HFFc6 (cell line): ENCODE data around the gene AGMO. TPM values are rescaled to one million over a fixed set of nuclear protein-coding genes. Genes with fewer than 3 reads are reported as not detected.

Experiments used
- DNase-seq: peaks from one replicate; pipeline ENCODE4 v3.0.0-alpha.2; 2018
- H3K27ac Mint-ChIP-seq: 2 replicates; pipeline ENCODE4 v1.8.0; 2020; ENCODE audit warnings: mild to moderate bottlenecking, mixed read lengths
- H3K27me3 Mint-ChIP-seq: 2 replicates; pipeline ENCODE4 v1.8.0; 2021; ENCODE audit warnings: mild to moderate bottlenecking, moderate library complexity, mixed read lengths; ENCODE audit not compliant: insufficient read depth
- H3K36me3 Mint-ChIP-seq: 2 replicates; pipeline ENCODE4 v1.8.0; 2021; ENCODE audit warnings: low read depth, mixed read lengths
- H3K4me1 Mint-ChIP-seq: 2 replicates; pipeline ENCODE4 v1.8.0; 2020; ENCODE audit warnings: low read depth, mixed read lengths
- H3K4me3 Mint-ChIP-seq: 2 replicates; pipeline ENCODE4 v1.8.0; 2020; ENCODE audit warnings: mild to moderate bottlenecking, moderate library complexity, mixed read lengths
- H3K9me3 Mint-ChIP-seq: 2 replicates; pipeline ENCODE4 v1.8.0; 2020; ENCODE audit warnings: mild to moderate bottlenecking, mixed read lengths
- total RNA-seq, 6 experiments: library from RNA; stranded (reverse); fragmentation: NEBNext Ultra II Directional; extraction: Animal tissue kit (Norgen Biotek cat#: 25700); gene quantifications; 2 replicates in 1 of 6; 3 replicates in 5 of 6; pipeline ENCODE4 v1.2.3, GENCODE V29; 2021
- TF ChIP-seq, protein P1 (sequence below): fragments of 200-600 bp; sonication (generic); IDR thresholded peaks from 2 replicates; pipeline ENCODE4 v1.5.0; 2021; ENCODE audit warnings: antibody characterized with exemption, mild to moderate bottlenecking

The AGMO gene
- total RNA-seq, 6 experiments from 2014 or later = 0.07 to 0.09 TPM; not detected in 4

DNA sequence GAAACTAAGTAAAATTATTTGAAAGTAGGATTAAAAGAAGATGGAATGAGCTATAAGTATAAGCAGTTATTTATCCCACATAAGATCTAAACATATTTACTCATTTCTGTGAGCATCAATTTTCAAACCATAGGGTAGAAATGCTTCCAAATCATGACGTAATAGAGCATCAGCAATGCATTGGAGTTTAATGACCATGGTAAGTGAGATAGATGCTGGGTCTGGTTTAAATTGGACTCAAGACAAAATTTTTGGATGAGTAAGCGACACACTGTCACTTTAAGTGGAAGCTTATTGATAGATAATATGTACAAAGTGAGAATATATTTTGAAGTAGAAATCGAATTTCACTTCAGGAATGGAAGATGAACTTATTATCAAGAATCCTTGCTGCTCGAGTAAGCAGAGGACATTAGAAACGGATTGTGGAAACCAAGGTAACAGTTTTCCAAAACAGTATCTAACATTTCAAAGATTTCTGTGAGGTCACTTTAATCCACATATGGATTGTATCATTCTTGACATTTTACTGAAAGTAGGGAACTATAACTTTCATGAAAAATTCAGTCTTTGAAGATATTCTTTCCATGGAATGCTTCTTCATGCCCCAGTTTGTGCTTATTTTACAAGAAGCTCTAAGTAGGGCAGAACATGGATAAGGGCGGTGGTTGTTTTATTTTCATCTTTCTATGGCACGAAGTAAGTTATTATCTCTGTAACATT, 85.8 kb downstream of the AGMO start:
- H3K4me3 Mint-ChIP-seq = no peak overlapping the region
- no peaks in the 10 kb centered on the region for H3K36me3 Mint-ChIP-seq
- no peak overlapping the region for H3K27ac Mint-ChIP-seq
- no peaks in the 10 kb centered on the region for H3K4me1 Mint-ChIP-seq
- no peaks in the 10 kb centered on the region for H3K9me3 Mint-ChIP-seq
- no peaks in the 10 kb centered on the region for H3K27me3 Mint-ChIP-seq
- no peak for DNase-seq
- TF ChIP-seq, protein P1, sequence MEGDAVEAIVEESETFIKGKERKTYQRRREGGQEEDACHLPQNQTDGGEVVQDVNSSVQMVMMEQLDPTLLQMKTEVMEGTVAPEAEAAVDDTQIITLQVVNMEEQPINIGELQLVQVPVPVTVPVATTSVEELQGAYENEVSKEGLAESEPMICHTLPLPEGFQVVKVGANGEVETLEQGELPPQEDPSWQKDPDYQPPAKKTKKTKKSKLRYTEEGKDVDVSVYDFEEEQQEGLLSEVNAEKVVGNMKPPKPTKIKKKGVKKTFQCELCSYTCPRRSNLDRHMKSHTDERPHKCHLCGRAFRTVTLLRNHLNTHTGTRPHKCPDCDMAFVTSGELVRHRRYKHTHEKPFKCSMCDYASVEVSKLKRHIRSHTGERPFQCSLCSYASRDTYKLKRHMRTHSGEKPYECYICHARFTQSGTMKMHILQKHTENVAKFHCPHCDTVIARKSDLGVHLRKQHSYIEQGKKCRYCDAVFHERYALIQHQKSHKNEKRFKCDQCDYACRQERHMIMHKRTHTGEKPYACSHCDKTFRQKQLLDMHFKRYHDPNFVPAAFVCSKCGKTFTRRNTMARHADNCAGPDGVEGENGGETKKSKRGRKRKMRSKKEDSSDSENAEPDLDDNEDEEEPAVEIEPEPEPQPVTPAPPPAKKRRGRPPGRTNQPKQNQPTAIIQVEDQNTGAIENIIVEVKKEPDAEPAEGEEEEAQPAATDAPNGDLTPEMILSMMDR = no peak

DNA sequence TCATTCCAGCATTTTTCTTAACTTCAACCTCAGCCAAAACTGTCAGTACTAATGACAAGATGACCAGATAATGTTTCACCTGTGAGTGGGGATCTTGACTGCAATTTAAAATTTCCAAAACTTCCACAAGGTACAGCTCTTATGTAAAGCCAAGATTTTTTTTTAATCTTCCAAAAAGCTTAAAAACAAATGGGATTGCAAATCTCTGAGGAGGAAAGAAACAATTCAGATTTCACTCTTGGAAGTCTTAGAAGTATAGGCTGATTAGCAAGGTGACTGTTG, 90.2 kb downstream of the AGMO start:
- Mint-ChIP-seq H3K9me3 (no peaks in the 10 kb centered on the region), H3K27me3 (no peaks in the 10 kb centered on the region), H3K36me3 (no peaks in the 10 kb centered on the region), H3K27ac (no peak overlapping the region), H3K4me1 (no peaks in the 10 kb centered on the region), H3K4me3 (no peak overlapping the region)
- DNase-seq = no peak
- TF ChIP-seq, protein P1 = no peak

DNA sequence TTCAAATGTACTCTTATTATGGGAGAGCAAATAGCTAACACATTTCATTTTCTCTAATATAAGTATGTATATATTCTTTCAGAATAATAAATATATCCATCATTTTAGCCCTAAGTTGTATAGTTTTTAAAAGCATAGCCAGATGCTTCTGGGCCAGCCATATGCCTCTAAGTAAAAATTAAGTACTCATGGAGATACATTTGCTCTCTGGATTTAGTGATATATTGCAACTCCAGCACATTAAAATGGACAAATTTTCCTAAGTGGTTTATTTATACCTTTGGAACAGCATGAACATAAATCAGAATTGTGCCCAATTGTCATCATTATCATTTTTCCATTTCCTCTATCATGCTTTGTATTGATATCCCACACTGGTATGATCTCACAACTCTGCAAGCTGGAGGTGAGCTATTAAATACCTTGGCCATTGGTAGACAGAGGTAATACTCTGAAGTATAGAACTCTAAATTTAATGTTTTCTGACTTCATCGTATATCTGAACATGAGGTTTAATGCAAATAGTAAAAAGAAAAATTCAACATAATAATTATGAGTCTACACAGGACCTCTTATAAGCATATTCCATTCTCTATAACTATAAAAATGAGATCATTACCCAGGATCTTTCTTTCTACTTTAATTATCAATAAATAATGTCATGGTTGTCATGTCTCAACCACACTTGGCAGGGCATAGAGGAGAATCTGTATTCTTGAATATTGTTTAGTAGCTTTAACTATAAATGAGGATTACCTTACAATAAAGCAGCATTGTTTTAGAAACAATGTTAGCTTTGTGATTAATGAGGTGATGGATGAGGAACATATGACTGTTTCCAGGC, 90.8 kb downstream of the AGMO start:
- TF ChIP-seq, protein P1 = no peak

DNA sequence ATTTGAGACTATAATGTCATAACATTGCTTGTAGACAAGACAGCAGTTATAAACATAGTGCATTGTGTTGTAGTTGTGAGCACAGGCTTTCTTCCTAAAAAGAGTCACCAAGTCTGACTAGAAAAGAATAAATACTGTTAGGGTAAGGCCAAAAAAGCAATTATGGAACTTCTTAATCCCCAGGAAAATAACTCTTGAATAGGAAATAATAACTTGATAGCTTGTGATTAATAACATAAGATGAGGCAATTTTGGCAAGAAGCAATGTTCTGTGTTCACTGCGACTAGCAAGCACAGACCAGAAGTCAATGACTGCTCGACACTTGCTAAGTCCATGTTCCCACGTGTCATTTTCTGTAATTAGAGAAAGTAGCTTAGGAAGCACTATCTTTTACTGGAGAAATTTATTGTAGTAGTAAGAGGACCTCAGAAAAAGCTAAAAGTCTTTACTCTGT, 97.1 kb downstream of the AGMO start:
- Mint-ChIP-seq H3K4me1 (peaks cover 48% of the 10 kb centered on the region), H3K27me3 (no peaks in the 10 kb centered on the region), H3K4me3 (peak overlapping the region; percentile 41; the same call in 1 of the 2 replicates), H3K27ac (peak overlapping the region; percentile 57), H3K36me3 (no peaks in the 10 kb centered on the region), H3K9me3 (no peaks in the 10 kb centered on the region)
- TF ChIP-seq, protein P1 = no peak
- no peak for DNase-seq

More for the DNA sequence above, 90.8 kb downstream of the AGMO start:
- Mint-ChIP-seq H3K27ac (no peak overlapping the region), H3K27me3 (no peaks in the 10 kb centered on the region), H3K4me3 (no peak overlapping the region), H3K4me1 (no peaks in the 10 kb centered on the region), H3K36me3 (no peaks in the 10 kb centered on the region), H3K9me3 (no peaks in the 10 kb centered on the region)
- DNase-seq = no peak

DNA sequence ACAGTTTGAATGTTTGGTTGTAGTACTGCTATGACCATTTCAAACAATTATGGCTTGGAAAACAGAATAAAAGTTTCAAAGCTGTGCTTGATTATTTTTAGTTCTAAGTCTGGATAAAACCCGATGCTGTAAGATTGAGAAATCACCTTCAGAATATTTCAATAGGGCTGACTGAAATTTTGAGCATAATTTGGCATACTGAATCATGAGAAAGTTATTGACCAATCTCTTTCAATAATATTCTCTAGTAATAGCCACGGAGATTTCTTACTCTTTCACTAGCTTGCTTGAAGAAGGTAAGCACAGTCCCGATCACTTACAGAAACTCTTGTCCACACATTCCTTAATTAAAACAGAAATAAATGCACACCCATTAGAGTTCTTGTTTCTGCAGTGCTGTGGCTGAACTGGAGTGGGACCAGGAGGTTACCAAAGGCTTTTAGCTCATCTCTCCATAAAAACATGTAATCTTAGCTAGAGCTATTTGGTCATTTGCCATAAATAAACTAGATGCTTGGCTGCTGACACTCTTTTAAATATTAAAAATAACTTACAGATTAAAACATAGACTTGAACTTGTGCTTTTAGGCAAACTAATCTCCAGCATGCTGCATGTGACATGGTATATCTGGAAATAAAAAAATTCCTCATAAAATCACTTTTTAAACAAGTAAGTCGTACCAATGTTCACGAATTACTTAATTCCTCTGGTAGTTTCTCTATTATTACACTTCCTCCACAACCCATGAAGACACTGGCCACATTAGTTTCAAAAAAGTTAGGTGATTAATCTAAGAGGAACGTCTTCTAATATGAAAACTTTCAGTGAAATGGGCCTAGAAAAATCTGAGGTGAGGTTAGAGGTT, 97.8 kb downstream of the AGMO start:
- Mint-ChIP-seq H3K9me3 (no peaks in the 10 kb centered on the region), H3K4me3 (peak overlapping the region; percentile 41), H3K36me3 (no peaks in the 10 kb centered on the region), H3K27me3 (no peaks in the 10 kb centered on the region), H3K4me1 (peaks cover 54% of the 10 kb centered on the region), H3K27ac (peak overlapping the region; percentile 57)
- TF ChIP-seq, protein P1 = no peak
- peak; percentile 2 for DNase-seq
